Activated naive CD4-positive, alpha-beta T cell treated with Interleukin-2 at 50 U/mL for 16 hours (primary cell): ENCODE measurements around the gene FIP1L1.

Source experiments
- DNase-seq: peaks from one replicate; pipeline ENCODE4 v3.0.0-alpha.2; 2020

The FIP1L1 gene

DNA sequence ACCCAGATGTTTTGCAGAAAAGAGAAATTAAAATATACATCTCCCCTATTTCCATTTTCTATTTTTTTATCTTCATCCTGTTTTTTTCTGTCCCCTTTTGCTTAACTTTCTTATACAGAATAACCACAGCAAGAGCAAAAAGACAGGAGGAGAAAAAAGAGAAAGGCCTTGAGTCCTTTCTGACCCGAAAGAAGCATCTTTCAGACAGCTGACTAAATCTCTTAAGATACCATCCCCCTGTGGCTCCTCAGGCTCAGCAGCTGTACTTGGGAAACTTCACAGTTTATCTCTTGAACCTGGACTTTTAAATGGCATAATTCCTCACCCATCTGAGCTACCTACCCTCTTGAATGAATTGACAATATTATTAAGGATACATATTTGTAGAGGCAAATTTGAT lies 100.2 kb downstream of the FIP1L1 start:
- no peak for DNase-seq

GRCh38 chr4:53478671-53479456 lies 101.4 kb downstream of the FIP1L1 start:
- DNase-seq, result no peak

GRCh38 chr4:53479736-53480525 lies 102.5 kb downstream of the FIP1L1 start:
- DNase-seq, result no peak

DNA sequence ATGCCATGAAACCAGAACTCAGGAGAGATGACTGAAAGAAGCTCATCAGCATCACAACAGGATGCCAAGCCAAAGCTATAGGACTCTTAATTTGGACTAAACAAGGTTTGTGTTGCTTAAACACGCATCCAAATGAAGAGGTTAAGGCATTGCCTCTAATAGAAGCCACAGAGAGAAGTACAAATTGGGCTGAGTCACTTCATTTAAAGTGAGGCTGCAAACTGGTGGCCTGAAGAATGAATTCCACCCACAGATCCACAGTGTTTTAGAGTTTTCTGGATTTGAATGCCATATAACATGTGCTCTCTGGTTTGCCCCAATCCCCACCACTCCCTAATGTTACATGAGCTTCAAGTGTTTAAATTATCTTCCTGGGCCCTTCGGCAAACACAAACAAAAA lies 103.5 kb downstream of the FIP1L1 start:
- DNase-seq, result no peak

GRCh38 chr4:53481586-53481985 lies 104.1 kb downstream of the FIP1L1 start:
- DNase-seq, result no peak

DNA sequence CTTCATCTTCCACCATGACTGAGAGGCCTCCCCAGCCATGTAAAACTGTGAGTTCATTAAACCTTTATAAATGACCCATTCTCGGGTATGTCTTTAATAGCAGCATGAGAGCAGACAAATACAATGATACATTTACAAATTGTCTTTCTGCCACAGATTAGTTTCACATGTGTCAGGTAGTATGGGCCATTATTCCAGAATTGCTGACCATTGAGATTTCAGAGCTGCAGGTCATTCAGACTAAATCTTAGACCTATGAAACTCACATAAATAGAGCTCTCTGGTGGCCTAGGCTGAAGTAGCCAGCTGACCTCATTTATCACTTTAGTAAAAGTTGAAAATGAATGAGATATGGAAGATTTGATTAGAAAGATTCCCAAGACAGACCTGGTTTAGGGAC lies 105.8 kb downstream of the FIP1L1 start:
- no peak for DNase-seq

- DNase-seq, result no peak
These were observed 107.6 kb downstream of the FIP1L1 start for GRCh38 chr4:53484911-53485657.

GRCh38 chr4:53485658-53486040 lies 108.2 kb downstream of the FIP1L1 start:
- DNase-seq, result no peak

DNA sequence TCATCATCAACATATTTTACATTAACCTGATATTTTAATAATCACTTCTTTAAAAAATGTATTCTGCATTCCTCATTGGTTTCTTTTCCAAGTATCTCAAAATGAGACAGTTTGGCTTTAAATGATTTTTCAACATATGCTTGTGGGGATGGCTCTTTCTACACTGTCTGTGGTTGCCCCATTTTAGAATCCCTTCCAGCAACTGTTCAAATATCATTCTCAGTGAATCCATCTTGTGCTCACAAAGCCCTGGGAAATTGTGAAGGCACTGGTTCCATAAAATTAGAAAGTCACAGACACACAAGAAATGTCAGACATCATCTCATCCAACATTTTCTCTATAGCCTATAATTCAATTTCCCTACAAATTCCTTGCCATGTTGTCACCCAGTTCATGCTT lies 110.3 kb downstream of the FIP1L1 start:
- DNase-seq, result no peak

GRCh38 chr4:53489279-53489889 lies 111.9 kb downstream of the FIP1L1 start:
- no peak for DNase-seq

- no peak for DNase-seq
These were observed 112.9 kb downstream of the FIP1L1 start for GRCh38 chr4:53490161-53490956.

DNA sequence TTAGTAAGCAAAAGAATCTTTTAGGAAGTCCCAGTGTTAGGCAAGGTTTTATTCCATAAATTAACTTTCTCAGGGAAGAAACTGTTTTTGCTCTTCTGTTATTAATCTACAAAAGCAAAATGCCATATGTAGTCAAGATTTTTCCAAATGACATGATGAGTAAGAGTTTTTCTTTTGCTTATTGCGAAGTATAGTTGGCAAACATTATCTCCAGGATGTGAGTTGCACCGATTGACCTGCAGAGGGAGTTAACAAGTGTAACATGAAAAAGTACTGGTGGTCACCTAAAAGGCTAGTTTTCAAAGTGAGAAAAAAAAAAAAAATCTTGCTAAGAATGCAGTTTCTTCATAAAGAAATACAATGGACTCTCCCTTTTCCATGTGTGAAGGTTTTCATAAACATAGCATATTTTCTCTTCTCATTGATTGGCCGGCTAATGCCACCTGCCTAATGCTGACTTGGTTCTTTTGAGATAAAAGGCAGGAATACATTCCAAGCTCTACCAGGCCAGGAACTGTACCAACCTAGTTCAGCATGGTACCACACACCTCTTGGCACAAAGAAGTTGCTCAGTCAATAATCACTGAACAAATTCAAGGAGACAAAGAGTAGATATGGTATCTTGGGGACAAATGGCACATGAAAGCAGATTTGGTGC lies 113.7 kb downstream of the FIP1L1 start:
- DNase-seq, result no peak

DNA sequence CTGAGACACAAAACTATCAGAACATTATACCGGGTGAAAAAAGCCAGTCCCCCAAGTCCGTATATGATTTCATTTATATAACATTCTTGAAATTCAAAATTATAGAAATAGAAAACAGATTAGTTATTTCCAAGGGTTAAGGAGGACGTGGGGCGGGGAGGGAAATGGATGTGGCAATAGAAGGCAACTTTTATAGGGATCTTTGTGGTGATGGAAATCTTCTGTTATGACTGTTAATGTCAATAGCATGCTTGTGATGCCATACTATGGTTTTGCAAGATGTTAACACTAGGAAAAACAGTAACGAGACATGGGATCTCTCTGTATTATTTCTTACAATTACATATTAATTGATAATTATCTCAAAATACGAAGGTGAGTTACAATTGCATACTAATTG lies 117.4 kb downstream of the FIP1L1 start:
- no peak for DNase-seq

DNA sequence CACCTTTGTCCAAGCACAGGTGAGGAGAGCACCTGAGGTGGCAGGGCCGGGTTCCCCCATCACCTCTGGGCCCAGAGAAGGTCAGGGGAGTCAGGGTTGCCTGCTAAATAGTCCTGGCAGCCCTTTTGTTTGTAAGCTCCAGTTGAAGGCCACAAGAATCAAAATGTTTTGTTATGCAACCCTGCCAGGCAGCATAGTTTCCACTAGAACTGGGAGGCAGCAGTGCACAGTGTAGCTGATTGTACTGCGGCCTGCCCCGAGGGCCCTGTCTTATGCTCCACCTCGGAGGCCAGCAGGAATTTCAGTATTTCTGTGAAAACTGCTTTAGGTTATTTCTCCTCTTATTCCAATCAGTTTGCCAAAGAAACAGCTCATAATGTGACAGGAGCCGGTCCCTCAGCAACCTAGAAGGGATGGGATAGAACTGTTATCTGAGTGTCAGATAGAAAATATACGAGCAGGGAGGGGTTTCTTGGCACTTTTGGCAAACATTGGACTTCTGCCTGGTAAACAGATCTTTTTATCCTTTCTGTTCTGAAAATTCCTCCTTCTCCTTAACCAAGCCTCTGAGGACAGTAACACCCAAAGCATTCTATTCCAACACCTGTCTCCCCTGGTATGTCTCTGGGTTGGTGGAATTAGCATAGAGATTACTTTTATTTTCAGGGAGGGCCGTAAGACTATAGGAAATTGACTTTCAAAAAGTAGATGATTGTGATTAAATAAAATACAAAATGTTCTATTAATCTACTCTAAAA lies 120.2 kb downstream of the FIP1L1 start:
- DNase-seq, result no peak

DNA sequence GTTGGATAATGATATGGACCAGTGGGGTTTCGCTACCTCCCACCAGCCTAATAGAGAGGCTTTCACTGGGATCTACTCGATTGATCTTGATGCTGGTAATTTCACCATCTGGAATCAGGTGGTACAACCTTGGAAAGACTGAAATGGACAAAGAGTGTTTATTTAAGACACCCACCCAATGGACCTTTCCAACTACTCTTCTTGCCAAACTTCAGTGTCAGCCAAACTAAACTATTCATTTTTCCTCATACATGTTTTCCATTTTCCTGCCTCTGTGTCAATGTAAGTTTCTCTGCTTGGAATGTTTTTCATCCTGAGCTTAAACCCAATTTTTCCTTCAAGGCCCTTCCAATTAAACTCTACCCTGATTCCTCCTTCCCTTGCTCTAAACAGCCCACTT lies 121.3 kb downstream of the FIP1L1 start:
- no peak for DNase-seq

- no peak for DNase-seq
These were observed 122.3 kb downstream of the FIP1L1 start for GRCh38 chr4:53499791-53500190.

DNA sequence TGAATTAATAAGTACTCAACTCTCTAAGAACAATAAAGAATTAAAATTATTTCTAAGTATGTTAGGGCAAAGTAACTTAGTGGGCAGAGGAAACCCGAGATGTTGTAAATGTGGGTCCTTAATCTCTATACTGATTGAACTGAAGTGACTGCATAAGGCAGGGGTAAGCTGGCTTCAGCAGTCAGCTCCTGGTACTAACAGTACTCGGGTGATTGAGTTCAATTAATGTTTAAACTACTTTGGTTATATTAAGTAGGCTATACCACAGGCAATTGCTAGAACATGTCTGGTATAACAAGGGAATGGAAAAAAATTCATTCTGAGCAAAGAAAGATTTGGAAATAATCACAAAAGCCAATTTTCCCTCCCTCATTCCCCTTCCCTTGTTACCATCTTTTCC lies 123.1 kb downstream of the FIP1L1 start:
- DNase-seq, result no peak

DNA sequence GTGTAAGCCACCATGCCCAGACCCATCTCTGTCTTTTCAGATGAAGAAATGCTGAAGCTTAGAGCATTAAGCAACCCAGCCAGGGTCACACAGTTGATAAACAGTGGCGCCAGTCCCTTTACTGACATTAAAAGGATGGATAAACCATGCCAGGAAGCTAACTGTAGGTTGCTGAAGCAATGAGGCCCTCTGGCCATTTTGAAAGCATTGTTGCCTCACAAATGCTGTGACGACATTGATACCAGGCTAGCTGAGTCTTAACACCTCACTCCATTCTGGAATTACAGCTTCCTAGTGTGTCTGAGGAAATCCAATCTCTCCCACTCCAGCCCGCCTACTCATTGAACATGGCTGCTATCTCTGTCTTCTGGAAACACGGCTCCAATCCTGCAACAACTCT lies 124.1 kb downstream of the FIP1L1 start:
- DNase-seq, result no peak

DNA sequence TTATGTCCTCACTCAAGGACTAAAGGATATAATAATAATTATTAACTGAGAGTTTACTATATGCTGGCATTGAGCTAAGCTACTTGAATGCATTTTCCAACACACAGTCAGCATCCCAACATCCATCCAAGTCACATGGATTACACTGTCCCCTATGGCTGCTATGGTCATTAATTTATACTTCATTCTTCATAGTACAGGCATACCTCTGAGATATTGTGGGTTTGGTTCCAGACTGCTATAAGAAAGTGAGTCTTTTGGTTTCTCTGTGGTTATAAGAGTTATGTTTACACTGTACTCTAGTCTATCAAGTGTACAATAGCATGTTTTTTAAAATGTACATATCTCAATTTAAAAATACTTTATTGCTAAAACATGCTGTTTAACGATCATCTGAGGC lies 124.7 kb downstream of the FIP1L1 start:
- no peak for DNase-seq

DNA sequence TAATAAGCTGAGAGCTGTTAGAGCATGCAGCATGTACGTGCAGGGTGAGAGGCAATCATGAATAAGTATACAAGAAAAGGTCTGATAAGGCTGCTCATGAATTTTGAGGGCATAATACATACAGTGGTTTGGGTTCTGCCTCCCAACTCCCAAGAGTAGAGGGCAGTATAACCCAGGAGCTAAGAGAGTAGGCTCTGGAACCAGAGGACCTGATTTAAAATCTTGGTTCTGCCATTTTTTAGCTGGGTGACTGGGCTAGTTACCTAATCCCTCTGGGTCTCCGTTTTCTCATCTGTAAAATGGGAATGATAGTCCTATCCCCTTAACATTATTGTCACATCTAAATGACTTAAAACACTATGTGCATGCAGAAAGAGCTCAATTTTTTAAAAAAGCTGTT lies 128.5 kb downstream of the FIP1L1 start:
- no peak for DNase-seq

GRCh38 chr4:53507058-53507457 lies 129.6 kb downstream of the FIP1L1 start:
- no peak for DNase-seq
